Lower lobe of right lung (tissue), 2 donors: Measurements from ENCODE around the gene L1CAM. TPM values are rescaled to one million over a fixed set of nuclear protein-coding genes. Genes with fewer than 3 reads are reported as not detected.

ENCODE experiments used
- ATAC-seq, 2 donors: fragments of 200-7000 bp; cut with Tn5 transposase; one replicate each; pipeline ENCODE4 v1.9.1; 2020 to 2022; ENCODE audit warnings: mild to moderate bottlenecking in 2 of 2, moderate library complexity in 2 of 2
- DNase-seq: peaks from one replicate; pipeline ENCODE4 v3.0.0-alpha.2; 2020
- H3K27ac ChIP-seq: fragments of 200-600 bp; one replicate; pipeline ENCODE4 v1.8.0; 2022
- H3K27me3 ChIP-seq: fragments of 200-600 bp; one replicate; pipeline ENCODE4 v1.8.0; 2022; ENCODE audit warnings: low read depth
- H3K36me3 ChIP-seq: fragments of 200-600 bp; one replicate; pipeline ENCODE4 v1.8.0; 2022; ENCODE audit warnings: mild to moderate bottlenecking
- H3K4me1 ChIP-seq: fragments of 200-600 bp; one replicate; pipeline ENCODE4 v1.8.0; 2022
- H3K4me3 ChIP-seq: fragments of 200-600 bp; one replicate; pipeline ENCODE4 v1.8.0; 2022; ENCODE audit warnings: mild to moderate bottlenecking
- H3K9me3 ChIP-seq: fragments of 200-600 bp; one replicate; pipeline ENCODE4 v1.8.0; 2022
- intact Hi-C: fragments of 100-400 bp; cut with DNase I; formaldehyde crosslinking; loops from one replicate; pipeline ENCODE4 v1.11.0; 2022
- total RNA-seq: library from RNA; stranded (reverse); fragmentation: NEBNext Ultra II Directional; extraction: Animal tissue kit (Norgen Biotek cat#: 25700); gene quantifications from one replicate; pipeline ENCODE4 v1.2.1, GENCODE V29; 2021
- TF ChIP-seq, protein P1 (sequence below): fragments of 200-600 bp; IDR thresholded peaks from one replicate; pipeline ENCODE4 v1.8.0; 2022; ENCODE audit warnings: antibody characterized with exemption, mild to moderate bottlenecking
- donor health status: DM: no; HTN: yes; CAD: no; lungs with severe emphysema.

Gene L1CAM
- total RNA-seq, 1 donor from 2014 or later = 1.6 TPM

DNA sequence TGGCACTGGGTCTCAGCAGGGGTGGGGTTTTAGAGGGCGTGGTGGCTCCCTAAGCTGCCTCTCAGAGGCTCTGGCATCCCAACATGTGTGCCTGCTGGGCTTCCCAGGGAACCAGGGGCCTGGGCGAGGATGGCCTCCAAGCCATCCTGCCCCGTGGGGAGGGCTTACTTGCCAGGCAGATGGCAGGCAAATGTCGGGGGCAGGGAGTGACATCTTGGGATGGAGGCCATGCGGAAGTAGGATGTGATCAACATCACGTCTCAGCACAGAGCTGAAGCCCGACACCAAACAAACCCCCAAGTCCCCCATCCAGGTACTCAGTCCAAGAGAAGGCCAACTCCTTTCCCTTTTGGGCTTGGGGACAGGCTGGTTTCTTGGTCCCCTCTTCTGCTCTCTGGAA is 4.7 kb downstream of the L1CAM start:
- Histone ChIP-seq H3K4me1 (peaks cover 4% of the 10 kb centered on the region), H3K4me3 (no peak overlapping the region), H3K36me3 (no peaks in the 10 kb centered on the region), H3K27ac (no peak overlapping the region), H3K9me3 (no peaks in the 10 kb centered on the region), H3K27me3 (peaks cover 40% of the 10 kb centered on the region)
- intact Hi-C loops = no loop called here
- DNase-seq = no peak
- TF ChIP-seq, protein P1, sequence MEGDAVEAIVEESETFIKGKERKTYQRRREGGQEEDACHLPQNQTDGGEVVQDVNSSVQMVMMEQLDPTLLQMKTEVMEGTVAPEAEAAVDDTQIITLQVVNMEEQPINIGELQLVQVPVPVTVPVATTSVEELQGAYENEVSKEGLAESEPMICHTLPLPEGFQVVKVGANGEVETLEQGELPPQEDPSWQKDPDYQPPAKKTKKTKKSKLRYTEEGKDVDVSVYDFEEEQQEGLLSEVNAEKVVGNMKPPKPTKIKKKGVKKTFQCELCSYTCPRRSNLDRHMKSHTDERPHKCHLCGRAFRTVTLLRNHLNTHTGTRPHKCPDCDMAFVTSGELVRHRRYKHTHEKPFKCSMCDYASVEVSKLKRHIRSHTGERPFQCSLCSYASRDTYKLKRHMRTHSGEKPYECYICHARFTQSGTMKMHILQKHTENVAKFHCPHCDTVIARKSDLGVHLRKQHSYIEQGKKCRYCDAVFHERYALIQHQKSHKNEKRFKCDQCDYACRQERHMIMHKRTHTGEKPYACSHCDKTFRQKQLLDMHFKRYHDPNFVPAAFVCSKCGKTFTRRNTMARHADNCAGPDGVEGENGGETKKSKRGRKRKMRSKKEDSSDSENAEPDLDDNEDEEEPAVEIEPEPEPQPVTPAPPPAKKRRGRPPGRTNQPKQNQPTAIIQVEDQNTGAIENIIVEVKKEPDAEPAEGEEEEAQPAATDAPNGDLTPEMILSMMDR = no peak
- no peak for ATAC-seq

- Histone ChIP-seq H3K4me3 (no peak overlapping the region), H3K27ac (no peak overlapping the region), H3K9me3 (no peaks in the 10 kb centered on the region), H3K27me3 (peaks cover 36% of the 10 kb centered on the region), H3K4me1 (peaks cover 3% of the 10 kb centered on the region), H3K36me3 (no peaks in the 10 kb centered on the region)
- ATAC-seq (no peak), DNase-seq (no peak)
- TF ChIP-seq, protein P1 = no peak
- intact Hi-C loops = no loop called here
Observed at GRCh38 chrX:153880440-153880815, 5.5 kb downstream of the L1CAM start.

DNA sequence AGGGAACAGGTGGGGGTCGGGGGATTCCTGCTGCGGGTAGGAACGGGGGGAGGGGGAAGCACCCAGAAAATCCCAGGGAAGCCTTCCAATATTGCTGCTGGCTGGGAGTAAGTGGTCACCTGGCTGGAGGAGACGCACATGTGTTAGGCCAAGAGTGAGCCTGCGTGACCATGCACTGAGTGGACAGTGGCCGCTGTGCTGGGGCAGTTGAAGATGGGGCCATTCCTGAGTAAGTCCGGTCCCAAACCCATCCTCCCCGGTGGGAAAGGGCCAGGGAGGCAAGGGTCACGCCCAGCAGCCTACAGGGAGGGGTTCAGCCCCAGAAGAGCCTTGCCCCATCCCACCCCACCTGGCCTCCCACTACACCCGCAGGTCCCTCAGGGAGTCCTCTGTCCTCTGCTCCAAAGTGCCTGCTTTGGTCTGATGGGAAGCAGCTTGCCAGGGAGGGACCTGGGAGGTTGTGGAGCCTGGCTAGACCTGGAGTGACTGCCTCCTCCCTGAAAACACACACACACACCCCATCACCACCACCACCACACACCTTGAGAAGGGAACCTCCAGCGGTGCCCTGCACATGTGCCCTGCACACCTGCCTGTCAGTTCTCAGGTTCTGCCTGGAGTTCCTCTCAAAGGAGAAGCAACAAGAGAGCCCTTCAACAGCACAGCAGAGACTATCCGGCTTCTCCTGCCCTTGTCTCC is 6.1 kb downstream of the L1CAM start:
- H3K27ac ChIP-seq = no peak overlapping the region
- intact Hi-C loops = no loop called here
- H3K27me3 ChIP-seq = peaks cover 31% of the 10 kb centered on the region
- DNase-seq (no peak), ATAC-seq (no peak)
- no peaks in the 10 kb centered on the region for H3K36me3 ChIP-seq
- TF ChIP-seq, protein P1 = no peak
- no peak overlapping the region for H3K4me3 ChIP-seq
- H3K9me3 ChIP-seq = no peaks in the 10 kb centered on the region
- H3K4me1 ChIP-seq = no peaks in the 10 kb centered on the region

- H3K4me1 ChIP-seq = no peaks in the 10 kb centered on the region
- TF ChIP-seq, protein P1 = no peak
- H3K4me3 ChIP-seq = no peak overlapping the region
- DNase-seq (no peak), ATAC-seq (no peak)
- peaks cover 24% of the 10 kb centered on the region for H3K27me3 ChIP-seq
- H3K36me3 ChIP-seq = no peaks in the 10 kb centered on the region
- H3K9me3 ChIP-seq = no peaks in the 10 kb centered on the region
- intact Hi-C loops = no loop called here
- no peak overlapping the region for H3K27ac ChIP-seq
Observed at GRCh38 chrX:153878969-153879653, 6.9 kb downstream of the L1CAM start.

GRCh38 chrX:153878345-153878744 is 7.6 kb downstream of the L1CAM start:
- no peak for ATAC-seq
- Histone ChIP-seq H3K9me3 (no peaks in the 10 kb centered on the region), H3K27me3 (peaks cover 17% of the 10 kb centered on the region), H3K27ac (no peak overlapping the region), H3K4me1 (no peaks in the 10 kb centered on the region), H3K4me3 (no peak overlapping the region), H3K36me3 (no peaks in the 10 kb centered on the region)
- TF ChIP-seq, protein P1 = no peak
- intact Hi-C loops = no loop called here
- DNase-seq = no peak
